K562 (cell line): ENCODE measurements around the gene GRIK5.

Experiments used
- BCOR ChIP-seq: fragments of 450-650 bp; IDR thresholded peaks from 2 replicates; pipeline ENCODE4 v1.6.1; 2016
- CHD1 ChIP-seq: fragments of 200-600 bp; sonication (generic); IDR thresholded peaks from one replicate; pipeline ENCODE4 v1.6.1; 2012; ENCODE audit warnings: mild to moderate bottlenecking, moderate library complexity, low read length, inconsistent platforms
- ETV6 ChIP-seq, 3 experiments: fragments of 150-350 bp in 1 of 3; sonication (generic) in 1 of 3; formaldehyde crosslinking in 1 of 3; IDR thresholded peaks; 2 replicates each; pipeline versions ENCODE4 v1.6.1 to v1.8.0; 2014 to 2022; ENCODE audit warnings: borderline replicate concordance in 2 of 3, low read depth in 2 of 3, antibody characterized with exemption in 1 of 3, low read length in 1 of 3, mild to moderate bottlenecking in 1 of 3, missing genetic modification reagents in 1 of 3
- EZH2 ChIP-seq: IDR thresholded peaks from 2 replicates; pipeline ENCODE4 v1.6.1; 2012; ENCODE audit warnings: low read depth, mild to moderate bottlenecking, inconsistent platforms, low read length, borderline replicate concordance
- HNRNPLL ChIP-seq: fragments of 200-400 bp; formaldehyde crosslinking; IDR thresholded peaks from 2 replicates; pipeline ENCODE4 v1.6.1; 2017; ENCODE audit warnings: low read length, low read depth, mild to moderate bottlenecking; ENCODE audit not compliant: poor library complexity, severe bottlenecking
- MTA3 ChIP-seq: fragments of 450-650 bp; formaldehyde crosslinking; IDR thresholded peaks from 2 replicates; pipeline ENCODE4 v1.6.1; 2017; ENCODE audit warnings: mild to moderate bottlenecking, borderline replicate concordance
- POLR2A ChIP-seq: fragments of 450-650 bp; conservative IDR thresholded peaks from 2 replicates; pipeline ENCODE4 v1.6.1; 2016
- POLR2AphosphoS5 ChIP-seq: IDR thresholded peaks from 2 replicates; pipeline ENCODE4 v1.6.1; 2011; ENCODE audit warnings: mild to moderate bottlenecking, low read depth, low read length, moderate library complexity; ENCODE audit not compliant: control insufficient read depth, insufficient read depth
- RCOR1 ChIP-seq, 2 experiments: IDR thresholded peaks; 2 replicates each; pipeline ENCODE4 v1.6.1; 2012; ENCODE audit warnings: low read depth in 2 of 2, low read length in 2 of 2, borderline replicate concordance in 1 of 2, improper control_type of control experiment in 1 of 2
- TAF1 ChIP-seq: IDR thresholded peaks from 2 replicates; pipeline ENCODE4 v1.6.1; 2011; ENCODE audit warnings: mild to moderate bottlenecking, low read length, moderate library complexity; ENCODE audit not compliant: insufficient read depth, control insufficient read depth, severe bottlenecking; ENCODE audit errors: extremely low read depth
- TEAD2 ChIP-seq: fragments of 450-650 bp; IDR thresholded peaks from 2 replicates; pipeline ENCODE4 v1.6.1; 2016; ENCODE audit warnings: missing genetic modification characterization, control low read depth, missing compliant biosample characterization
- USF2 ChIP-seq: sonication (generic); formaldehyde crosslinking; IDR thresholded peaks from 2 replicates; pipeline ENCODE4 v1.5.0; 2020; ENCODE audit warnings: missing genetic modification reagents
- ZNF311 ChIP-seq: fragments of 250-450 bp; sonication (Bioruptor Pico); IDR thresholded peaks from 2 replicates; pipeline ENCODE4 v1.4.0; 2020; ENCODE audit warnings: mild to moderate bottlenecking, moderate library complexity
- ZNF408 ChIP-seq: fragments of 250-450 bp; sonication (Bioruptor Pico); IDR thresholded peaks from 2 replicates; pipeline ENCODE4 v1.4.0; 2020; ENCODE audit warnings: low read depth, mild to moderate bottlenecking, moderate library complexity

- TF ChIP-seq TAF1 = peak; percentile 11
- no peak for TF ChIP-seq USF2 (CRISPR knock-in tag)
- TF ChIP-seq ETV6 (IDR thresholded peaks at IDR 0.05; ENCODE audit: borderline replicate concordance in 1 of 2, low read depth in 2 of 2, low read length in 1 of 2) = no peak
- TF ChIP-seq ETV6 (CRISPR knock-in tag; IDR thresholded peaks at IDR 0.05; ENCODE audit: borderline replicate concordance) = no peak
- no peak for TF ChIP-seq ZNF408
- TF ChIP-seq TEAD2 (tag) = no peak
- no peak for TF ChIP-seq POLR2A
- no peak for TF ChIP-seq ZNF311 (CRISPR knock-in tag)
- TF ChIP-seq RCOR1 (IDR thresholded peaks at IDR 0.05; ENCODE audit: borderline replicate concordance in 1 of 2, low read depth in 2 of 2, low read length in 2 of 2) = no peak
- no peak for TF ChIP-seq HNRNPLL
- TF ChIP-seq BCOR = no peak
- TF ChIP-seq POLR2AphosphoS5 = no peak
- no peak for TF ChIP-seq EZH2
- no peak for TF ChIP-seq MTA3
- TF ChIP-seq CHD1 = no peak
Observed at GRCh38 chr19:42076380-42076944, 6.5 kb upstream of the GRIK5 start.
